A549 (cell line): ENCODE data around the gene OR2T27. TPM values are rescaled to one million over a fixed set of nuclear protein-coding genes. Genes with fewer than 3 reads are reported as not detected.

Experiments
- ATAC-seq, 2 experiments: fragments of 200-7000 bp in 1 of 2; fragments of >200 bp in 1 of 2; cut with Nextera tagmentation in 1 of 2; cut with Tn5 transposase in 1 of 2; 3 replicates each; pipeline versions ENCODE4 v1.8.0 to v1.9.1; 2018 to 2020; ENCODE audit warnings: mild to moderate bottlenecking in 1 of 2, moderate library complexity in 1 of 2
- CTCF ChIA-PET: fragments of 300-600 bp; sonication (Branson Sonifier 250); formaldehyde crosslinking; extraction: SDS; loops from one replicate; lab custom pipeline; 2021; ENCODE audit warnings: antibody characterized with exemption, inconsistent platforms; lab: Yijun Ruan, JAX
- POLR2A ChIA-PET: fragments of 350-600 bp; formaldehyde crosslinking; extraction: SDS; loops from one replicate; lab custom pipeline; 2021; ENCODE audit warnings: antibody characterized with exemption, inconsistent platforms; lab: Yijun Ruan, JAX
- DNase-seq, 2 experiments: peaks; one replicate each; pipeline versions ENCODE4 v3.0.0 to v3.0.0-alpha.2; 2011 to 2016; ENCODE audit warnings: low read depth in 1 of 2, low spot score in 1 of 2
- FAIRE-seq: peaks from 2 replicates; lab custom pipeline; 2011; peaks lifted over from hg19 to GRCh38; lab: Jason Lieb, UNC
- H3K27ac ChIP-seq, 2 experiments: fragments of >200 bp; sonication (Bioruptor Twin); formaldehyde crosslinking; 3 replicates each; pipeline ENCODE4 v1.5.1; 2016 to 2017
- H3K4me1 ChIP-seq: fragments of >200 bp; sonication (Bioruptor Twin); formaldehyde crosslinking; 3 replicates; pipeline ENCODE4 v1.6.1; 2016
- H3K4me2 ChIP-seq: fragments of >200 bp; sonication (Bioruptor Twin); formaldehyde crosslinking; 3 replicates; pipeline ENCODE4 v1.6.1; 2016
- H3K4me3 ChIP-seq: fragments of >200 bp; sonication (Bioruptor Twin); formaldehyde crosslinking; 3 replicates; pipeline ENCODE4 v1.5.1; 2016
- H3K9me3 ChIP-seq: fragments of >200 bp; sonication (Bioruptor Twin); formaldehyde crosslinking; 3 replicates; pipeline ENCODE4 v1.6.1; 2016
- ATOH8 ChIP-seq: fragments of 250-450 bp; sonication (Bioruptor Pico); IDR thresholded peaks from 2 replicates; pipeline ENCODE4 v1.5.0; 2020; ENCODE audit warnings: low read depth, mild to moderate bottlenecking, moderate library complexity
- CBX2 ChIP-seq: fragments of 200-600 bp; sonication (generic); IDR thresholded peaks from 2 replicates; pipeline ENCODE4 v1.6.1; 2016; ENCODE audit warnings: low read depth, mild to moderate bottlenecking, borderline replicate concordance
- CHD2 ChIP-seq: fragments of 150-350 bp; IDR thresholded peaks from 2 replicates; pipeline ENCODE4 v1.6.1; 2014; ENCODE audit warnings: low read length; ENCODE audit not compliant: partially characterized antibody
- CHD4 ChIP-seq: fragments of 200-600 bp; sonication (generic); IDR thresholded peaks from 2 replicates; pipeline ENCODE4 v1.6.1; 2016; ENCODE audit warnings: antibody characterized with exemption, mild to moderate bottlenecking, borderline replicate concordance
- CTCF ChIP-seq: fragments of >200 bp; sonication (Bioruptor Twin); formaldehyde crosslinking; IDR thresholded peaks from 3 replicates; pipeline ENCODE4 v1.5.1; 2016
- E2F6 ChIP-seq: IDR thresholded peaks from 2 replicates; pipeline ENCODE4 v1.6.1; 2012; ENCODE audit warnings: low read depth, borderline replicate concordance
- EHF ChIP-seq: fragments of 250-450 bp; sonication (Bioruptor Pico); IDR thresholded peaks from 2 replicates; pipeline ENCODE4 v1.5.0; 2020; ENCODE audit warnings: mild to moderate bottlenecking
- EHMT2 ChIP-seq: fragments of 200-600 bp; sonication (generic); IDR thresholded peaks from 2 replicates; pipeline ENCODE4 v1.6.1; 2016; ENCODE audit warnings: antibody characterized with exemption, low read depth, mild to moderate bottlenecking, moderate library complexity
- EP300 ChIP-seq, 2 experiments: fragments of >200 bp; sonication (Bioruptor Twin); formaldehyde crosslinking; IDR thresholded peaks; 2 replicates in 1 of 2; 3 replicates in 1 of 2; pipeline ENCODE4 v1.6.1; 2016 to 2017
- ESRRA ChIP-seq: fragments of 150-350 bp; IDR thresholded peaks from 2 replicates; pipeline ENCODE4 v1.6.1; 2014; ENCODE audit warnings: mild to moderate bottlenecking, low read length, borderline replicate concordance
- FOSB ChIP-seq: fragments of 250-450 bp; sonication (Bioruptor Pico); IDR thresholded peaks from 2 replicates; pipeline ENCODE4 v1.5.0; 2020; ENCODE audit warnings: mild to moderate bottlenecking, moderate library complexity
- FOSL2 ChIP-seq, 2 experiments: fragments of 450-650 bp in 1 of 2; fragments of >200 bp in 1 of 2; sonication (Bioruptor Twin) in 1 of 2; formaldehyde crosslinking; IDR thresholded peaks; 2 replicates each; pipeline versions ENCODE4 v1.5.0 to v1.6.1; 2016 to 2020; ENCODE audit warnings: mild to moderate bottlenecking in 1 of 2, moderate library complexity in 1 of 2
- FOXS1 ChIP-seq: fragments of 250-450 bp; sonication (Bioruptor Pico); IDR thresholded peaks from 2 replicates; pipeline ENCODE4 v1.5.0; 2020; ENCODE audit warnings: mild to moderate bottlenecking, moderate library complexity
- GATA3 ChIP-seq: IDR thresholded peaks from 2 replicates; pipeline ENCODE4 v1.6.1; 2012; ENCODE audit warnings: borderline replicate concordance
- HES2 ChIP-seq: fragments of >200 bp; sonication (Bioruptor Twin); formaldehyde crosslinking; IDR thresholded peaks from 2 replicates; pipeline ENCODE4 v1.6.1; 2016
- HOXA7 ChIP-seq: fragments of 250-450 bp; sonication (Bioruptor Pico); IDR thresholded peaks from 2 replicates; pipeline ENCODE4 v1.5.0; 2020; ENCODE audit warnings: mild to moderate bottlenecking, moderate library complexity
- JUNB ChIP-seq: fragments of >200 bp; sonication (Bioruptor Twin); formaldehyde crosslinking; IDR thresholded peaks from 2 replicates; pipeline ENCODE4 v1.6.1; 2016
- MAZ ChIP-seq: fragments of 150-350 bp; IDR thresholded peaks from 2 replicates; pipeline ENCODE4 v1.6.1; 2014; ENCODE audit warnings: antibody characterized with exemption, low read depth, low read length, borderline replicate concordance
- NFE2L2 ChIP-seq: fragments of 150-350 bp; conservative IDR thresholded peaks from 2 replicates; pipeline ENCODE4 v1.6.1; 2014; ENCODE audit warnings: low read length
- PHF8 ChIP-seq: fragments of 200-600 bp; sonication (generic); IDR thresholded peaks from 2 replicates; pipeline ENCODE4 v1.6.1; 2016; ENCODE audit warnings: low read depth, mild to moderate bottlenecking, antibody characterized with exemption, moderate library complexity, borderline replicate concordance
- POLR2A ChIP-seq: IDR thresholded peaks from 2 replicates; pipeline ENCODE4 v1.6.1; 2012; ENCODE audit warnings: mild to moderate bottlenecking, low read length
- POLR2AphosphoS2 ChIP-seq: conservative IDR thresholded peaks from 2 replicates; pipeline ENCODE4 v1.6.1; 2012; ENCODE audit warnings: low read length, improper control_type of control experiment, inconsistent platforms
- RAD21 ChIP-seq, 2 experiments: fragments of >200 bp in 1 of 2; sonication (Bioruptor Twin) in 1 of 2; formaldehyde crosslinking in 1 of 2; IDR thresholded peaks in 1 of 2; conservative IDR thresholded peaks in 1 of 2; 2 replicates in 1 of 2; 3 replicates in 1 of 2; pipeline ENCODE4 v1.6.1; 2012 to 2018; ENCODE audit warnings: inconsistent platforms in 1 of 2
- RCOR1 ChIP-seq: fragments of 150-350 bp; IDR thresholded peaks from 2 replicates; pipeline ENCODE4 v1.6.1; 2014; ENCODE audit warnings: antibody characterized with exemption, low read length, low read depth
- RNF2 ChIP-seq: fragments of 200-600 bp; sonication (generic); IDR thresholded peaks from 2 replicates; pipeline ENCODE4 v1.6.1; 2016; ENCODE audit warnings: low read depth, mild to moderate bottlenecking, antibody characterized with exemption, moderate library complexity, borderline replicate concordance
- SMC3 ChIP-seq: fragments of >200 bp; sonication (Bioruptor Twin); formaldehyde crosslinking; IDR thresholded peaks from 3 replicates; pipeline ENCODE4 v1.6.1; 2018; ENCODE audit warnings: inconsistent platforms
- ZNF302 ChIP-seq: fragments of 250-450 bp; sonication (Bioruptor Pico); IDR thresholded peaks from 2 replicates; pipeline ENCODE4 v1.9.0; 2021; ENCODE audit warnings: inconsistent platforms, mild to moderate bottlenecking, moderate library complexity
- WGBS: methylation state at CpG from one replicate; pipeline ENCODE4 v1.1.6; 2017; ENCODE audit errors: missing lambda C conversion rate; 5-methylcytosine and 5-hydroxymethylcytosine counted together
- polyA plus RNA-seq, 4 experiments: library from polyadenylated mRNA; depleted of rRNA in 3 of 4; stranded (reverse); fragments of >200 nt; fragmentation: RNase III in 1 of 4; extraction: RNeasy Plus Mini Kit Qiagen cat#74134 plus additional on column Dnase treatment in 1 of 4; gene quantifications; 2 replicates in 3 of 4; 3 replicates in 1 of 4; pipeline ENCODE4 v1.2.3, GENCODE V29; 2011 to 2017

The OR2T27 gene
- polyA plus RNA-seq, 2 of the 4 experiments (the other 2 are of a cell fraction) = not detected

- FAIRE-seq (no peak), ATAC-seq (no peak), DNase-seq (no peak)
- H3K4me3 ChIP-seq = no peak overlapping the region
- WGBS = 8% methylated on average over 7 of the region's 7 CpGs
- H3K9me3 ChIP-seq = no peaks in the 10 kb centered on the region
- no peak overlapping the region for H3K27ac ChIP-seq
- no peaks in the 10 kb centered on the region for H3K4me1 ChIP-seq
- ChIA-PET CTCF (interaction anchor here (1.2 to 2.2 kb wide), 3 partner anchors 8 to 183 kb away, joined by 3 to 12 read pairs (median 10); no protein-coding TSS in a partner anchor), POLR2A (no interaction called here)
- no peak overlapping the region for H3K4me2 ChIP-seq
- TF ChIP-seq E2F6 (no peak), MAZ (no peak), JUNB (no peak), HOXA7 (no peak), ZNF302 (CRISPR knock-in tag) (no peak), PHF8 (no peak), CHD2 (no peak), RNF2 (no peak), SMC3 (no peak), EHMT2 (no peak)
These were observed 33.6 kb downstream of the OR2T27 start for GRCh38 chr1:248621770-248622169.

GRCh38 chr1:248618878-248619277 lies 36.5 kb downstream of the OR2T27 start:
- Histone ChIP-seq H3K4me1 (no peaks in the 10 kb centered on the region), H3K4me3 (no peak overlapping the region), H3K4me2 (0 out of 3 replicates have a peak overlapping the region, but pooled peaks have one; percentile 25), H3K27ac (no peak overlapping the region), H3K9me3 (no peaks in the 10 kb centered on the region)
- TF ChIP-seq EHF (CRISPR knock-in tag) (no peak), ATOH8 (CRISPR knock-in tag) (no peak), RAD21 (conservative IDR thresholded peaks at IDR 0.05 in 1 of 2, IDR thresholded peaks at IDR 0.05 in 1 of 2) (peak; percentile 50 to 68; a peak in 4 of 5 replicates), FOSL2 (IDR thresholded peaks at IDR 0.05) (no peak), FOSL2 (CRISPR knock-in tag; IDR thresholded peaks at IDR 0.05) (no peak), CTCF (peak; percentile 63), SMC3 (peak; percentile 49; the same call in 2 of the 3 replicates)
- CTCF ChIA-PET = interaction anchor here (1.0 to 1.1 kb wide), 2 partner anchors 15 to 185 kb away, joined by 3 to 5 read pairs; no protein-coding TSS in a partner anchor
- POLR2A ChIA-PET = no interaction called here
- ATAC-seq = peak; percentile 83 to 93; a peak in 5 of 6 replicates
- no peak for FAIRE-seq
- DNase-seq = peak; percentile 23 to 58
- 0% methylated on average over 3 of the region's 3 CpGs for WGBS

GRCh38 chr1:248618119-248618518 lies 37.2 kb downstream of the OR2T27 start:
- H3K4me1 ChIP-seq = no peaks in the 10 kb centered on the region
- no peak overlapping the region for H3K4me2 ChIP-seq
- POLR2A ChIA-PET = no interaction called here
- DNase-seq (no peak), FAIRE-seq (no peak), ATAC-seq (no peak)
- no peak overlapping the region for H3K27ac ChIP-seq
- no peak overlapping the region for H3K4me3 ChIP-seq
- CTCF ChIA-PET = interaction anchor here (1.3 kb wide), 1 partner anchor 189 kb away, joined by 3 read pairs; no protein-coding TSS in a partner anchor
- H3K9me3 ChIP-seq = no peaks in the 10 kb centered on the region
- WGBS = 26% methylated on average over 7 of the region's 7 CpGs
- TF ChIP-seq RCOR1 = no peak
- no peak for TF ChIP-seq CHD2
- TF ChIP-seq CBX2 = no peak
- no peak for TF ChIP-seq NFE2L2
- no peak for TF ChIP-seq EP300 (IDR thresholded peaks at IDR 0.05)
- TF ChIP-seq ESRRA = no peak
- TF ChIP-seq POLR2AphosphoS2 = no peak
- TF ChIP-seq FOSB (CRISPR knock-in tag) = no peak
- TF ChIP-seq CHD4 = no peak
- no peak for TF ChIP-seq GATA3
- TF ChIP-seq HES2 = no peak
- no peak for TF ChIP-seq FOXS1 (CRISPR knock-in tag)
- TF ChIP-seq POLR2A = no peak
- TF ChIP-seq CTCF = no peak
